GM18870 (cell line): ENCODE data around the gene KIAA0040.

Experiments
- ATAC-seq: cut with Tn5 transposase; IDR thresholded peaks from one replicate; pipeline ENCODE4 v1.9.1; 2021; ENCODE audit warnings: moderate library complexity; ENCODE audit not compliant: unreplicated experiment

KIAA0040 gene

DNA sequence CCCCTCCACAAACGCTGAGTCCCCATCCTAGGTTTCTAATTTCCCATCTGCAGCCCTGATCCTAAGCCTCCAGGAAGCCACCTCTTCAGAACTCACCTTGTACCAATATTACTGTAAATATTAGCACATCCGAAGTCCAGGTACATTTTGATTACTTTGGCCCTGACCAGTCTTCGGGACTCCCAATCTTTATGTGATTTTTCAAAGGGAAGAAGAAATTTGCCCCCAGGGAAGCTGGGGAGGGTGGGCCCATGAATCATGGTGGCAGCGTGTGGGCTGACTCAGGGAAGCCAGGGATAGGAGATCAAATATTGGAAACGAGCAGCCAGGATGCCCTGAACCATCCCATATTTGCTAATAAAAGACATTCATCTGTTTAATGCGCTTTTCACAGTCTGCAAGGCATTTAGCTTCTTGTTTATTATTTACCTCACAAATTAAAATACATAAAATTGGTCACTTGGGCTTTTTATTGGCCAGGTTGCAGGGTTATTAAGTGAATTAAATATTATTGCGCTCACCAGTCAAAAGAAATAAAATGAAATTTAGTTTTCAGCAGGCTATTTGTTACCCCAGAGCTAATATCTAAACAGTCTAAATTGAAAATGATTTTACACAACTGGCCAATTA lies 46.6 kb downstream of the KIAA0040 start:
- ATAC-seq: no peak

- ATAC-seq: no peak
Measured at GRCh38 chr1:175138579-175138978, 54.0 kb downstream of the KIAA0040 start.

- no peak for ATAC-seq
Measured at GRCh38 chr1:175137369-175137768, 55.2 kb downstream of the KIAA0040 start.

DNA sequence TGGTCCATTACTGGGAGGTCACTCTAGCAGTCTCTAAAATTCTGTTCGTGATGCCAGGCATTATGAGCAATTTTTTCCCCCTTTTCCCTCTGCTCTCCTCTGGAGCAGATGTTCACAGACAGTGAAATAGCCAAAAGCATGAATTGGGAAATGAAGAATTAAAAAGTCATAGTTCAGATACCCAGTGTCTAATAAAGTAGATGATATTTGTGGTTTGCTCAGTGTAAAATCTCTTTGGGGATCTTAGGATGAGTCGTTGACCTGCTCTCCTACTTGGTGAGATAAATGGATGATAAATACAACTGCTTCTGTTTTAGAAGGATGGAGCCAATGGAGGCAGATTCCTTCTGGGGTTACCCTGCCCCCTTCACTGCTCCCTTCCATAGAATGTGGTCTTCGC lies 56.3 kb downstream of the KIAA0040 start:
- no peak for ATAC-seq

- ATAC-seq: no peak
Measured at GRCh38 chr1:175134500-175134899, 58.1 kb downstream of the KIAA0040 start.

DNA sequence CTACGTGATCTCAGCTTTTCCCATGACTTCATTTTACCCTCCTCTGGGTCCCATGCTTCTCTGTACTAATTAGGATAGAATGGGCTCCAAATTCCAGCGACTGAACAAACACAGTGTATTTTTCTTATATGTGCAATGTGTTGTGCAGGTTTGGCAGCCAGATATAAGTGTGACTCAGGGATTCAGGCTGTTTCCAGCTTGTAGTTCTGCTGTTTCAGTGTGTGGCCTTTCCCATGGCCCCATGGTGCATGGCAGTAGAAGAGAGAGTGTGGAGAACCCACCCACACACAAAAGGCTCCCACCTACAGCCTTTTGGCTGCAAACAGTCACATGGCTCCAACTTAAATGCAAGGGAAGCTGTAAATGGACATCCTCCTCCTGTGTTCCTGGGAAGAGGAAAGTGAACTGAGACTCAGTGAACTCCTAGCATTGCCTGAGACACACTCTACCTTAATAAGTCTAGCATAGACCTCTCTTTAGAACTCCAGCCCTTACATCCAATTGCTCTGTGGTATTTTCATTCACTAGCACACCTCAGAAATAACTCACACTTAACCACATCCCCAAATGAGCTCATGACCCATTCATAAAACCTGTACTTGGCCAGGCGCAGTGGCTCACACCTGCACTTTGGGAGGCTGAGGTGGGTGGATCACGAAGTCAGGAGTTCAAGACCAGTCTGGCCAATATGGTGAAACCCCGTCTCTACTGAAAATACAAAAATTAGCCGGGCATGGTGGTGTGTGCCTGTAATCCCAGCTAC lies 58.7 kb downstream of the KIAA0040 start:
- no peak for ATAC-seq

DNA sequence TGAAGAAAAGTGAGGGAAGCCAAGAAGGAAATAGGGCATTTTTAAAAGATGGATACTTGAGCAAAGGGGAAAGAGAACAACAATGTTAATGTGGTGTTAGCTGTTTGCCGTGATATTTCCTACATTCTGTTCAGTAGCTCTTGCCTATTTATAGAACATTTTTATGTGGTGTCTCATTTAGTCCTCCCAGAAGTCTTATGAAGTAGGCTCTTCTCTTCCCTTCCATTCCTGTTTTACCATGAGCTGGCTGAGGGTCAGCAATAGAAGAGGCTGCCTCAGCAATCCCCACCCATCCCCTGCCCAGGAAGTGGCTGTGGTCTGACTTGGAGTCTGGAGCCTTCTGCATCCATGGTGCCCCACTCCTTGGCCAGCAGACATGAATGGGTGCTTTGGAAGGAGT lies 60.1 kb downstream of the KIAA0040 start:
- ATAC-seq: no peak

- ATAC-seq: no peak
Measured at GRCh38 chr1:175131095-175131494, 61.5 kb downstream of the KIAA0040 start.

DNA sequence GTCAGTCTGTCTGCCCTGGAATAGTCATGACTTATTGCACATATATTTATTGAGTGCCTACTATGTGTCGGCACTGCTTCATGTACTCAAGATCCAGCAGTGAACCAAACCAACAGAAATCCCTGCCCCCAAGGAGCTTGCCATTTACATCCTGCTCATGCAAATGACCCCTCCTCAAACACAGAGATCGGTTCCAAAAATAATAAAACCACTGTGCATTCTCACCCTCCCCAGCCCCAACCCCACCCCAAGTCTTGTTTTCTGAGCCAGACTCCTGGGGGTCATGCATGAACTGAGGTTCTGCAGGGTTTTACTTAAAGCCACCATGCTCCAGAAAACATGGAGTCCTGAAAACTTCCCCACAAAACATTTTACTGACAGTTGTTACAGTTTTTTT lies 61.9 kb downstream of the KIAA0040 start:
- no peak for ATAC-seq

- no peak for ATAC-seq
Measured at GRCh38 chr1:175129997-175130648, 62.5 kb downstream of the KIAA0040 start.

DNA sequence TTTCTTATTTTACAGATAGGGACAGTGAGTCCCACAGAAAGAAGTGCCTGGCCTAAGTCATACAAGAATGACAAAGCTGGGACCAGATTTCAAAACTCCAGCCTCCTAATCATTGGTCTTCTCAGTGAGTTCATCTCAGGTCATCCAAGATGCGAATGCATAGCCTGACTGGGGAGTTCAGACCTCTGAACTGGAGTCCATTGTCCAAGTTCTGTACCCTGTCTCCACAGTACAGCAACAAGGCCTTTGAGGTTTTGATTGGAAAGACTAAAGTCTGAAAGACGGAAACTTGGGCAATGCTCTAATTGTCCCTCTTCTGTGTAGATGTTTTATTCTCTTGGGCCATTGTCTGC lies 63.0 kb downstream of the KIAA0040 start:
- ATAC-seq: no peak

DNA sequence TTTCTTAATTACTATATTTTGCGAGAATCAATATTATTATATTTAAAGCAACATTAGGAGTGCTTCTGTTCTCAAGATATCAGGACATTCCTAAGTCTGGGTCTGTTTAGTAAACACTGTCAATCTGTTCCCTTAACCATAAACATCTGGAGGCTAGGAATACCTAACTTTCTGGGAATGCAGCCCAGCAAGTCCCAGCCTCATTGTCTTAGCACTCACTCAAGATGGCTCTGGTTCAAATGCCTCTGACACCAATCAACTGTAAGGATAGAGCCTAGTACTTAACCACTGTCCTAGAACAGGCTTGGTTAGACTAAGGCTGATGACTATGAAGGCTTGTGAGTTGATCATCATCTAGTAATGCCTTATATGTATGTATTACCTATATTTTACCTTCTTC lies 63.4 kb downstream of the KIAA0040 start:
- ATAC-seq: no peak

DNA sequence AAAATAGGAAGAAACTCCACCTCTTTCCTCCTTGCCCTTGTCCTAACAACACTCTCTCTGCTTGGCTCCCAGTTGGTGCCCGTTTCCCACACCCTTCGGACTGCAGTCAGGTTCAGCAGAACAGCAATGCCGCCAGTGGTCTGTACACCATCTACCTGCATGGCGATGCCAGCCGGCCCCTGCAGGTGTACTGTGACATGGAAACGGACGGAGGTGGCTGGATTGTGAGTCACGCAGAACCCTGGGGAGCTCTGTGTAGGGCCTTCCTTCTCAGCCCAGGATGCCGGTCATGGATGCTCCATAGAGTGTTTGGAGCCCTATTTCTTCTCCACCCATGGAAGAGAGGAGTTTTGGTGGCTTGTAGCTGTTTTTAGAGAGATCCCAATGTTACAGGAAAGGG lies 64.1 kb downstream of the KIAA0040 start:
- ATAC-seq: no peak

DNA sequence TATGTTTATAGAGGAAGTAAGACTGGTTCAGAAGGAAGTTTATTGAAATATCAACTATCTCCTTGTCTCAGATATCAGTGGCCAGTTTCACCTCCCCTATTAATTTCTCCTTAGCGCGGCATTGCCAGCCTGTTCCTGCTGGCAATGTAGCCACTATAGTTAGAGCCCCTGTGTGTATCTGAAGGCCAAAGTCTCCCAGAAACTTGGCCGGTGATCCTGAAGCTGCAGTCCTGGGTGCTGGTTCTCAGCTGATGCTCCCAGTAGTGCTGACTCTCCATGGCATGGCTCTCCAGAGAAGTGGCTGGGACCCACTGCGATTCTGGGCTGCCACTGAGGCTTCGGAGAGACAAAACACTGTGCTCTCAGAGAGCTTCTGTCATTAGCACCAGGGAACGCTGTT lies 65.0 kb downstream of the KIAA0040 start:
- no peak for ATAC-seq

DNA sequence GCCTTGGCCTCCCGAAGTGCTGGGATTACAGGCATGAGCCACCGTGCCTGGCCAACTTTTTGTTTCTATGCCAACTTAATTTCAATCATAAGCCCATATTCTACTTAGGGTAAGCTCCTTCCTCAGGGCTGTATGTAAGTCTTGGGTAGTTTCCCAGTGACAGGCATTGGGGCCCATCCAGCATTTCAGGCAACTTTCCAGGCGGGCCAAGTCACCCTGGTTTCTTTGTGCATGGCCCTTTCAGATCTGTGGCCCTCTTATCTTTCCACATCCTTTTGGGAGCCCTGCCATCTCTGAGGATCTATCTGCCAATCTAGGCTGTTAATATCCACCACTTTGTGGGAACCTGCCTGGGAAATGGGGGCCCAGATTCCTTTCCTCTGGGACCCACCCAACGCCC lies 66.2 kb downstream of the KIAA0040 start:
- no peak for ATAC-seq

DNA sequence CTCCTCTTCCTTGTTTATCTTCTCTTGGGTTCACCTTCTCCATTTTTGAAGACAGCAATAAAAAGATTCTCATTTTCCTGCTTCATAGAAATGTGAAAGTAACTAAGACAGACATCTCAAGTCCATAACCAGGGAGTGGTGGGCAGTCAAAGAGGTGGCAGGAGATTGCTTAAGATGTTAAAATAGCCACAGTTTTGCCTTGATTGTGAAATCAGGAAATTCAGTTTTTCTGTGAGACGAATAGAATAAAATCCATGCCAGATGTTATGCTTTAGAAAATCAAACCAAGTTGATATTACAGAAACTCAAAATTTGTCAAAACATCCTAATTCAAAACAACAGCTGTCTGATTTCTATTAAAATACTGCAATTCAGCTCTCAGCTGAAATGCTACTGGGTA lies 67.7 kb downstream of the KIAA0040 start:
- no peak for ATAC-seq

DNA sequence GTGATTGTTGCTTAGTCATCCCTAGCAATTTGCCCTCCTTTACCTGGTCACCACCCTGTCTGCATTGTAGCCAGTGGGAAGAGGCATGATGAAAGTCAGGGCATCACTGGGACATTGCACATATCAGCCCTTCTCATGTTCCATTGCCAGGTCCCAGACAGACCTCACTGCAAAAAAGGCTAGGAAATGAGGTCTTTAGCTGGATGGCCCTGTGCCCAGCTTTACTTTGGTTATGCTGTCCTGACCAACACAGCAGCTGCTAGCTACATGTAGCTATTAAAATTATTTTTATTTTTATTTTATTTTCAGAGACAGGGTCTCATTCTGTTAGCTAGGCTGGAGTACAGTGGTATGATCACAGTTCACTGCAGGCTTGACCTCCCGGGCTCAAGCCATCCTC lies 72.1 kb downstream of the KIAA0040 start:
- no peak for ATAC-seq

GRCh38 chr1:175118375-175119367 lies 73.9 kb downstream of the KIAA0040 start:
- peak; percentile 69 for ATAC-seq

DNA sequence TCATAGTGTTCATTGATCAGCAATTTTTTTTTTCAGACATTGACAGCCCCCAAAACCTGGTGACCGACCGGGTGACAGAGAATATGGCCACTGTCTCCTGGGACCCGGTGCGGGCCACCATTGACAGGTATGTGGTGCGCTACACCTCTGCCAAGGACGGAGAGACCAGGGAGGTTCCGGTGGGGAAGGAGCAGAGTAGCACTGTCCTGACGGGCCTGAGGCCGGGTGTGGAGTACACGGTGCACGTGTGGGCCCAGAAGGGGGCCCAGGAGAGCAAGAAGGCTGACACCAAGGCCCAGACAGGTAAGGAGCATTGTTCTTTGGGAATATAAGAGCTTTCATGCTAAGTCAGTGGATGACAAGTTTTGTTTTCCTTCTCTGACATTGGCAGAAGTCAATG lies 75.7 kb downstream of the KIAA0040 start:
- ATAC-seq: no peak

GRCh38 chr1:175116210-175116798 lies 76.3 kb downstream of the KIAA0040 start:
- ATAC-seq: no peak

DNA sequence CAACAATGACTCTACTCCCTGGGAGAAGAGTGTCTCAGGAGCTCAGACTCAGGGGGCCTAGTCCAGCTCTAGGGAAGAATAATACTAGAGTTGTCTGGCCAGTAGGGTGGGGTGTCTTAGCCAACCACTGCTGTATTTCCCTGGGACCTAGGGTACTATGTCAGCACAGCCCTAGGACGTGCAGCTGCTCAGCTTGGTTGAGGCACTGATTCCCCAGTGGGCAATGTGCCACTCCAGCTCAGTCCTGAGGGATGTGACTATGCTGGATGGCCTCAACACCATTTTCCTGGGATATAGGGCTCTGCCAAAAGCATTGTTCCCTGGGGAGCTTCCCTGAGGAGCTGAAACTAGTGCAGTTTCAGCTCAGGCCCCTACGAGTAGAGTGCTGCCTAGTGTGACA lies 77.6 kb downstream of the KIAA0040 start:
- ATAC-seq: no peak
